Measurements from ENCODE around the gene MFRP.

GRCh38 chr11:119314726-119315125 is 31.8 kb downstream of the MFRP start:
- TF ChIP-seq GATA3 (IDR thresholded peaks at IDR 0.05; ENCODE audit: low read depth, low read length): no peak
- no peak for TF ChIP-seq GATA2 (IDR thresholded peaks at IDR 0.05; ENCODE audit: low read depth, low read length)
